OCI-LY7 (cell line): ENCODE results near the gene APLN. TPM values are rescaled to one million over a fixed set of nuclear protein-coding genes. Genes with fewer than 3 reads are reported as not detected.

Experiments used
- BruUV-seq: library from RNA; stranded (reverse); fragments of 400-500 nt; replicated peaks from 2 replicates; lab custom pipeline; 2021; lab: Mats Ljungman, UMichigan
- CTCF ChIA-PET: fragments of 300-600 bp; sonication (Branson Sonifier 250); formaldehyde crosslinking; loops from one replicate; lab custom pipeline; 2022; ENCODE audit warnings: antibody characterized with exemption; ENCODE audit not compliant: unreplicated experiment; lab: Charles Lee
- POLR2A ChIA-PET: fragments of 300-600 bp; sonication (Branson Sonifier 250); formaldehyde crosslinking; loops from one replicate; lab custom pipeline; 2022; ENCODE audit warnings: antibody characterized with exemption; lab: Charles Lee
- DNase-seq: peaks from one replicate; pipeline ENCODE4 v3.0.0-alpha.2; 2015; ENCODE audit warnings: low spot score
- H2AFZ ChIP-seq: fragments of 200-600 bp; sonication (generic), shearing (Covaris generic); 2 replicates; pipeline ENCODE4 v1.6.1; 2014; ENCODE audit warnings: mild to moderate bottlenecking, antibody characterized with exemption, low read length, moderate library complexity
- H3K27ac ChIP-seq: fragments of 200-600 bp; sonication (generic); 2 replicates; pipeline ENCODE4 v1.5.1; 2014; ENCODE audit warnings: mixed run types, low read depth, mild to moderate bottlenecking, moderate library complexity, low read length, inconsistent platforms; ENCODE audit not compliant: poor library complexity, severe bottlenecking
- H3K36me3 ChIP-seq: fragments of 200-600 bp; sonication (generic); 2 replicates; pipeline ENCODE4 v1.6.1; 2014; ENCODE audit warnings: mild to moderate bottlenecking, antibody characterized with exemption, low read length, moderate library complexity, mixed read lengths; ENCODE audit not compliant: insufficient read depth
- H3K4me1 ChIP-seq: fragments of 200-600 bp; sonication (generic); 2 replicates; pipeline ENCODE4 v1.5.1; 2014; ENCODE audit warnings: mild to moderate bottlenecking, low read length; ENCODE audit not compliant: insufficient read depth, poor library complexity, severe bottlenecking
- H3K4me2 ChIP-seq: fragments of 200-600 bp; sonication (generic); 2 replicates; pipeline ENCODE4 v1.6.1; 2014; ENCODE audit warnings: mild to moderate bottlenecking, low read length
- H3K4me3 ChIP-seq: fragments of 200-600 bp; sonication (generic); 2 replicates; pipeline ENCODE4 v1.5.1; 2014; ENCODE audit warnings: mild to moderate bottlenecking, low read depth, low read length; ENCODE audit not compliant: poor library complexity, severe bottlenecking
- H3K79me2 ChIP-seq: fragments of 200-600 bp; sonication (generic); 2 replicates; pipeline ENCODE4 v1.6.1; 2016; ENCODE audit warnings: low read depth, mild to moderate bottlenecking, low read length, moderate library complexity, mixed read lengths; ENCODE audit not compliant: insufficient read depth
- H3K9me2 ChIP-seq: fragments of 200-600 bp; sonication (generic); 2 replicates; pipeline ENCODE4 v1.6.1; 2016; ENCODE audit warnings: mild to moderate bottlenecking, low read length, mixed read lengths; ENCODE audit not compliant: insufficient read depth
- H3K9me3 ChIP-seq: fragments of 200-600 bp; sonication (generic); 2 replicates; pipeline ENCODE4 v1.6.1; 2014; ENCODE audit warnings: mild to moderate bottlenecking, mixed run types, low read length, mixed read lengths
- H4K20me1 ChIP-seq: fragments of 200-600 bp; sonication (generic); 2 replicates; pipeline ENCODE4 v1.6.1; 2014; ENCODE audit warnings: mild to moderate bottlenecking, antibody characterized with exemption, low read length, moderate library complexity, mixed read lengths; ENCODE audit not compliant: insufficient read depth
- EZH2phosphoT487 ChIP-seq: fragments of 200-600 bp; sonication (generic); IDR thresholded peaks from 2 replicates; pipeline ENCODE4 v1.6.1; 2018; ENCODE audit warnings: low read depth, borderline replicate concordance, mild to moderate bottlenecking, mixed run types, antibody characterized with exemption, low read length, moderate library complexity, mixed read lengths
- intact Hi-C: fragments of 100-400 bp; cut with micrococcal nuclease; formaldehyde crosslinking; loops from one replicate; pipeline ENCODE4 v1.10.0; 2022; ENCODE audit not compliant: unreplicated experiment
- total RNA-seq, 2 experiments: library from RNA; depleted of rRNA in 1 of 2; stranded (reverse); fragments of >200 nt in 1 of 2; shearing (Covaris generic) in 1 of 2; gene quantifications; 2 replicates each; pipeline ENCODE4 v1.2.3, GENCODE V29; 2014 to 2022
- TF ChIP-seq, protein P1 (sequence below): fragments of 200-600 bp; sonication (generic); conservative IDR thresholded peaks from 2 replicates; pipeline ENCODE4 v1.5.1; 2014; ENCODE audit warnings: mild to moderate bottlenecking, antibody characterized with exemption, low read length, moderate library complexity, mixed read lengths

APLN gene
- total RNA-seq, 2 experiments from 2014 or later: 0.13 TPM; not detected in 1

DNA sequence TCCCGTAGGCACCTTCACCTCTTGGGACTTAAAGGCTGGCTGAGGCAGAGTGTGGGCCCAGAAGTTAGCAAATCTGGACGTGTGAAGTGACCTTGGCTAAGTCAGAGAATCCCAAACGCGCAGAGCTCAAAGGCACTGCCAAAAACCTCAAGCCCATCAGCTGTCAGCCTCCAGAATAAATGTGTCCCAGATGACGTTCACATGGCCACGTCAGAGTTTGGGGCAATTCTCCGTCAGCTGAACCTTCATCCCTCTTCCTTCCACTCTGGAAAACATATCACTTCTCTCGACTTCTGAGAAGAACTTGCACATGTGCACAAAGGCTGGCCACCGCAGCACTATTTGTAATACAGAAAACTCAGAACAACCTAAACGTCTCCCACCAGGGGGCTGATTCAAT is 35.7 kb upstream of the APLN start:
- no peak overlapping the region for H3K27ac ChIP-seq
- DNase-seq: no peak
- CTCF ChIA-PET: no interaction called here
- no peaks in the 10 kb centered on the region for H3K79me2 ChIP-seq
- TF ChIP-seq EZH2phosphoT487: no peak
- TF ChIP-seq, protein P1, sequence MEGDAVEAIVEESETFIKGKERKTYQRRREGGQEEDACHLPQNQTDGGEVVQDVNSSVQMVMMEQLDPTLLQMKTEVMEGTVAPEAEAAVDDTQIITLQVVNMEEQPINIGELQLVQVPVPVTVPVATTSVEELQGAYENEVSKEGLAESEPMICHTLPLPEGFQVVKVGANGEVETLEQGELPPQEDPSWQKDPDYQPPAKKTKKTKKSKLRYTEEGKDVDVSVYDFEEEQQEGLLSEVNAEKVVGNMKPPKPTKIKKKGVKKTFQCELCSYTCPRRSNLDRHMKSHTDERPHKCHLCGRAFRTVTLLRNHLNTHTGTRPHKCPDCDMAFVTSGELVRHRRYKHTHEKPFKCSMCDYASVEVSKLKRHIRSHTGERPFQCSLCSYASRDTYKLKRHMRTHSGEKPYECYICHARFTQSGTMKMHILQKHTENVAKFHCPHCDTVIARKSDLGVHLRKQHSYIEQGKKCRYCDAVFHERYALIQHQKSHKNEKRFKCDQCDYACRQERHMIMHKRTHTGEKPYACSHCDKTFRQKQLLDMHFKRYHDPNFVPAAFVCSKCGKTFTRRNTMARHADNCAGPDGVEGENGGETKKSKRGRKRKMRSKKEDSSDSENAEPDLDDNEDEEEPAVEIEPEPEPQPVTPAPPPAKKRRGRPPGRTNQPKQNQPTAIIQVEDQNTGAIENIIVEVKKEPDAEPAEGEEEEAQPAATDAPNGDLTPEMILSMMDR: no peak
- POLR2A ChIA-PET: no interaction called here
- no peaks in the 10 kb centered on the region for H3K9me2 ChIP-seq
- H3K9me3 ChIP-seq: no peaks in the 10 kb centered on the region
- no peak overlapping the region for H2AFZ ChIP-seq
- H3K4me1 ChIP-seq: no peaks in the 10 kb centered on the region
- BruUV-seq: no TSS peak
- H3K36me3 ChIP-seq: no peaks in the 10 kb centered on the region
- no peak overlapping the region for H3K4me2 ChIP-seq
- intact Hi-C loops: no loop called here
- no peaks in the 10 kb centered on the region for H4K20me1 ChIP-seq
- no peak overlapping the region for H3K4me3 ChIP-seq

DNA sequence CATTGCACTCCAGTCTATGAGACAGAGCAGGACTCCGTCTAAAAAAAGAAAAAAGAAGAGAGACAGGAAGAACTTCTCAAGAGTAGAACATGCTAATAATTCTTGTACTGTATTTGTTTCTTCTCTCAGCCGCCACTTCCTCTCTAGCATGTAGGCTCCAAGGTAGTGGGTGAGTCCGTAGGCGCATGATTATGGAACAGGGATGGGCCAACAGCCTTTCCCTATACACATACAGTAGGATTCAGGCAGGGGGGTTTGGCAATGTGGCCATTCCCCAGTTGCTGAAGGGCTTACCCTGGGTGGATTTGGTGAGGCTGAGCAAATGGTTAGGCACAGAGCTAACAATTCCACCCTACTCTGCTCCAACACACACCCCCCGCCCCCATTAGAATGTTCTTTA is 35.0 kb upstream of the APLN start:
- TF ChIP-seq, protein P1: no peak
- TF ChIP-seq EZH2phosphoT487: no peak
- Histone ChIP-seq H3K9me3 (no peaks in the 10 kb centered on the region), H3K9me2 (no peaks in the 10 kb centered on the region), H4K20me1 (no peaks in the 10 kb centered on the region), H2AFZ (no peak overlapping the region), H3K36me3 (no peaks in the 10 kb centered on the region), H3K4me2 (no peak overlapping the region), H3K4me1 (no peaks in the 10 kb centered on the region), H3K4me3 (no peak overlapping the region), H3K27ac (no peak overlapping the region), H3K79me2 (no peaks in the 10 kb centered on the region)
- ChIA-PET CTCF (no interaction called here), POLR2A (no interaction called here)
- intact Hi-C loops: loop anchor here (10.0 kb wide), 1 partner anchor 1565 kb away; no protein-coding TSS in a partner anchor
- no peak for DNase-seq
- BruUV-seq: no TSS peak

DNA sequence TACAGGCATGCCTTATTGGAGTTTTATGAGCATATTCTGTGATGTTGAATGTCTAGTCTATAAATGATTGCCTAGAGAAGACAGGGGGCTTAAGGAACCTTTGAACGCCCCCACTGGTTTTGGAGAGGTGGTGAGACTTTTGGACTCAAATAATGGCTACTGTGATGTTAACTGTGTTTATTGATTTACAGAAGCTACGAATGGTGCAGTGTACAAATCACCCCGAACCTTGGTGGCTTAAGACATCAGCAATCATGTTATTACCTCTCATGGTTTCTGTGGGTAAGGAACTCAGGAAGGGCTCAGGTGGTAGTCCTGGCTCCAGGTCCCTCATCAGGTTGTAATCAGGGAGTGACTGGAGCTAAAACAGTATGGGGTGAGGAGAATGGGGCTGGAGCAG is 33.3 kb upstream of the APLN start:
- Histone ChIP-seq H3K27ac (no peak overlapping the region), H4K20me1 (no peaks in the 10 kb centered on the region), H3K36me3 (no peaks in the 10 kb centered on the region), H3K79me2 (no peaks in the 10 kb centered on the region), H3K9me3 (no peaks in the 10 kb centered on the region), H3K4me3 (no peak overlapping the region), H2AFZ (no peak overlapping the region), H3K9me2 (no peaks in the 10 kb centered on the region), H3K4me1 (no peaks in the 10 kb centered on the region), H3K4me2 (no peak overlapping the region)
- ChIA-PET POLR2A (interaction anchor here (0.6 kb wide), 1 partner anchor 82 kb away, joined by 3 read pairs; no protein-coding TSS in a partner anchor), CTCF (no interaction called here)
- no peak for TF ChIP-seq EZH2phosphoT487
- TF ChIP-seq, protein P1: no peak
- intact Hi-C loops: loop anchor here (10.0 kb wide), 1 partner anchor 1563 kb away; no protein-coding TSS in a partner anchor
- no peak for DNase-seq
- no TSS peak for BruUV-seq
